A673 (cell line): Measurements from ENCODE around the gene SIK2. TPM values are rescaled to one million over a fixed set of nuclear protein-coding genes. Genes with fewer than 3 reads are reported as not detected.

Experiments
- BruUV-seq: library from RNA; stranded (reverse); fragments of 400-500 nt; replicated peaks from 2 replicates; lab custom pipeline; 2021; lab: Mats Ljungman, UMichigan
- CTCF ChIA-PET: fragments of 300-600 bp; sonication (Branson Sonifier 250); formaldehyde crosslinking; loops from one replicate; lab custom pipeline; 2022; ENCODE audit warnings: antibody characterized with exemption; lab: Charles Lee
- POLR2A ChIA-PET: fragments of 300-600 bp; sonication (Branson Sonifier 250); formaldehyde crosslinking; loops from one replicate; lab custom pipeline; 2022; ENCODE audit warnings: antibody characterized with exemption; ENCODE audit not compliant: low non-redundant PET; lab: Charles Lee
- DNase-seq: peaks from one replicate; pipeline ENCODE4 v3.0.0-alpha.2; 2015; ENCODE audit warnings: low spot score
- H3K27ac ChIP-seq: fragments of 200-600 bp; sonication (generic); 2 replicates; pipeline ENCODE4 v1.5.1; 2016; ENCODE audit warnings: mixed run types, low read depth, mild to moderate bottlenecking, mixed read lengths, antibody characterized with exemption, low read length; ENCODE audit not compliant: poor library complexity, severe bottlenecking
- H3K27me3 ChIP-seq: fragments of 200-600 bp; sonication (generic); replicated peaks from 2 replicates; pipeline ENCODE4 v1.6.1; 2017; ENCODE audit warnings: mixed run types, low read depth, mild to moderate bottlenecking, mixed read lengths, antibody characterized with exemption, low read length; ENCODE audit not compliant: insufficient read depth, poor library complexity
- H3K36me3 ChIP-seq: fragments of 200-600 bp; sonication (generic); 2 replicates; pipeline ENCODE4 v1.6.1; 2016; ENCODE audit warnings: mixed run types, mild to moderate bottlenecking, mixed read lengths, antibody characterized with exemption, low read length; ENCODE audit not compliant: insufficient read depth, poor library complexity, severe bottlenecking
- H3K4me1 ChIP-seq: fragments of 200-600 bp; sonication (generic); 2 replicates; pipeline ENCODE4 v1.6.1; 2017; ENCODE audit warnings: mixed run types, mild to moderate bottlenecking, mixed read lengths, antibody characterized with exemption, low read length; ENCODE audit not compliant: insufficient read depth, poor library complexity, severe bottlenecking
- H3K4me3 ChIP-seq: fragments of 200-600 bp; sonication (generic); 2 replicates; pipeline ENCODE4 v1.5.1; 2016; ENCODE audit warnings: low read depth, mixed run types, mild to moderate bottlenecking, mixed read lengths, low read length; ENCODE audit not compliant: poor library complexity, severe bottlenecking
- H3K9me3 ChIP-seq: fragments of 200-600 bp; sonication (generic); 2 replicates; pipeline ENCODE4 v1.6.1; 2016; ENCODE audit warnings: mixed run types, low read depth, mild to moderate bottlenecking, mixed read lengths, antibody characterized with exemption, low read length; ENCODE audit not compliant: poor library complexity, severe bottlenecking
- EZH2 ChIP-seq: fragments of 200-600 bp; sonication (generic); IDR thresholded peaks from 2 replicates; pipeline ENCODE4 v1.6.1; 2017; ENCODE audit warnings: borderline replicate concordance, low read depth, mild to moderate bottlenecking, mixed read lengths, antibody characterized with exemption, low read length; ENCODE audit not compliant: poor library complexity, severe bottlenecking
- intact Hi-C: fragments of 100-400 bp; cut with micrococcal nuclease; formaldehyde crosslinking; loops from one replicate; pipeline ENCODE4 v1.10.0; 2022; ENCODE audit not compliant: unreplicated experiment
- total RNA-seq: library from RNA; stranded (reverse); gene quantifications from 2 replicates; pipeline ENCODE4 v1.2.3, GENCODE V29; 2021
- TF ChIP-seq, protein P1 (sequence below): fragments of 300-800, 200-600 bp; sonication (generic); conservative IDR thresholded peaks from 2 replicates; pipeline ENCODE4 v1.5.1; 2017; ENCODE audit warnings: low read depth, mild to moderate bottlenecking, antibody characterized with exemption, low read length, moderate library complexity, mixed read lengths

The SIK2 gene
- total RNA-seq, 1 experiment from 2014 or later, result 18.7 TPM

DNA sequence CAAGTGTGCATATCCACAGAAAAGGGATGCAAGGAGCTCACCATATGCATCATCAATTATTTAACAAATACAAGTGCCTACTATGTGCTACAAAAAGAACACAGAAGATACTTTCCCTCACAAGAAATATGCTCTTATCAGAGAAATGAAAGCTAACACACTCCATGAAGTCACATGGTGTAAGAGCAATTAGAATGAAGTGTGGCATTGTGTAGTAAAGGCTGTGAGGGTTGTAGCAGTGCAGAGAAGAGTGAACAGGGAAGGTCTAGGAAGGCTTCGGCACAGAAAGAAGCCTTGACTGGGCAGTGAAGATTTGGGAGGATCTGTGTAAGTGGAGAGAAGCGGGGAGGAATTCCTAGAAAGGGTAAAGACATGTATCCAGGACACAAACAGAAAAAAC lies 141.5 kb downstream of the SIK2 start:
- TF ChIP-seq, protein P1, sequence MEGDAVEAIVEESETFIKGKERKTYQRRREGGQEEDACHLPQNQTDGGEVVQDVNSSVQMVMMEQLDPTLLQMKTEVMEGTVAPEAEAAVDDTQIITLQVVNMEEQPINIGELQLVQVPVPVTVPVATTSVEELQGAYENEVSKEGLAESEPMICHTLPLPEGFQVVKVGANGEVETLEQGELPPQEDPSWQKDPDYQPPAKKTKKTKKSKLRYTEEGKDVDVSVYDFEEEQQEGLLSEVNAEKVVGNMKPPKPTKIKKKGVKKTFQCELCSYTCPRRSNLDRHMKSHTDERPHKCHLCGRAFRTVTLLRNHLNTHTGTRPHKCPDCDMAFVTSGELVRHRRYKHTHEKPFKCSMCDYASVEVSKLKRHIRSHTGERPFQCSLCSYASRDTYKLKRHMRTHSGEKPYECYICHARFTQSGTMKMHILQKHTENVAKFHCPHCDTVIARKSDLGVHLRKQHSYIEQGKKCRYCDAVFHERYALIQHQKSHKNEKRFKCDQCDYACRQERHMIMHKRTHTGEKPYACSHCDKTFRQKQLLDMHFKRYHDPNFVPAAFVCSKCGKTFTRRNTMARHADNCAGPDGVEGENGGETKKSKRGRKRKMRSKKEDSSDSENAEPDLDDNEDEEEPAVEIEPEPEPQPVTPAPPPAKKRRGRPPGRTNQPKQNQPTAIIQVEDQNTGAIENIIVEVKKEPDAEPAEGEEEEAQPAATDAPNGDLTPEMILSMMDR, result no peak
- no peak for TF ChIP-seq EZH2
- H3K36me3 ChIP-seq, result peaks cover 76% of the 10 kb centered on the region
- no peak for DNase-seq
- no peaks in the 10 kb centered on the region for H3K27me3 ChIP-seq
- H3K4me1 ChIP-seq, result no peaks in the 10 kb centered on the region
- intact Hi-C loops, result no loop called here
- no peak overlapping the region for H3K27ac ChIP-seq
- CTCF ChIA-PET, result no interaction called here
- no peak overlapping the region for H3K4me3 ChIP-seq
- BruUV-seq, result no TSS peak
- H3K9me3 ChIP-seq, result no peaks in the 10 kb centered on the region
- POLR2A ChIA-PET, result no interaction called here

DNA sequence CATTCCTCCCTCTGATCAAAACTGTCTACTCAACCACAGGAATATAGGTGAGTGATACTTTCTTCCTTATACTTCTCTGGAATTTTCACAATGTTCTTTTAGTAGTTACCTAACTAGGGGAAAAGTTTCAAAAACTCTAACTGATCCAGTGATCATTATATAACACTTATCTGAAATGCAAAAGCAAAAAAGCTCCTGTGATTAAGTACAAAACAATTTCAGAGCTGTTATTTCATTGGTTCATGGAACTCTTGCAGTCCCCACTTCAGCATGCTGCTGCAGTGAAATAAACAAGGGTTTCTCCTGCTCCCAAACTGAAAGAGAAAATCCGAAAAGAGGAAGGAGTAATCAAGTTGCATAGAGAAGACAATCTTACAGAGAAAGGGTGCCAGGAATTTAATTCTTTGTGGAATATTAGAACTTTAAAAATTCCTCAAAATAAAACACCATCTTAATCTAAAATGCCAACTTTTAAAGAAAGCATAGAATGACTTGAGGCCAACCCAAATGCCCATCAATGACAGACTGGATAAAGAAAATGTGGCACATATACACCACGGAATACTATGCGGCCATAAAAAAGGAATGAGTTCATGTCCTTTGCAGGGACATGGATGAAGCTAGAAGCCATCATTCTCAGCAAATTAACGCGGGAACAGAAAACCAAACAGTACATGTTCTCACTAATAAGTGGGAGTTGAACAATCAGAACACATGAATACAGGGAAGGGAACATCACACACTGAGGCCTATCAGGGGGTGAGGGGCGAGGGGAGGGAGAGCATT lies 143.7 kb downstream of the SIK2 start:
- TF ChIP-seq, protein P1, result no peak
- TF ChIP-seq EZH2, result no peak
- intact Hi-C loops, result no loop called here
- CTCF ChIA-PET, result interaction anchor here (0.6 kb wide), 1 partner anchor 145 kb away, joined by 5 read pairs; no protein-coding TSS in a partner anchor

DNA sequence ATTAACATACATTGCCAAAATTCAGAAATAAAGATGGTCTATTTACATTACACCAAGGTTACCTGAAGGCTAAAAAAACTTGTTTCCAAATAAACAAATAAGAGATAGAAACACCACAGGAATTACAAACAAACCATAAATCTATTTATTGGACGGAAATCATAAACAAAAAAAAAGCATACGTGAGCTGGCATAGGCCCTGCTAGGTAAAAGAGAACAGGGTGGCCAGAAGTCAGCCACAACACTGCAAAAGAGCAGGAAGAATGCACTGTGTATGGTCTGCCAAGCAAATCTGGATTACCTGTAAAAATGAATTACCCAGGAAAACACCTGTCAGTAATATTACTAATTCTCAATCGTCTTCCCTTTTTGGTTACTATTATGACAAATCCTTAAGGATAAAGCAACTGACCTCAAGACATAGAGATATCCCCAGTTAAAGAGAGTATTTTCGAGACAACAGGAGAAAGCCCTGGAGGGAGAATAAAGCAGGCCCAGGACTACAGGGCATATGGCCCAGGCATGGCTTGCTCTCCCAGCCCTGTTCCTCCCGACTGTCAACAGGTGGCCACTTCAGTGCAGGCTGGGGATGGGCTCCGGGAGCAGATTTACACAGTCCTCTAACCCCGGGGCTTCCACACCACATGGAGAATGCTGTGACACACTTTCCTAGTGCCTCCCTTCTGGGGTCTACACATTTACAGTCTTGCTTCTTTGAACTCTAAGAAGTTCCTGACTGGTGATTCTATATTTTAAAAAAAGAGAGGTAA lies 146.0 kb downstream of the SIK2 start:
- intact Hi-C loops, result no loop called here
- no peak for TF ChIP-seq EZH2
- TF ChIP-seq, protein P1, result no peak
- H3K4me1 ChIP-seq, result no peaks in the 10 kb centered on the region
- H3K9me3 ChIP-seq, result no peaks in the 10 kb centered on the region
- no peak overlapping the region for H3K4me3 ChIP-seq
- peaks cover 88% of the 10 kb centered on the region for H3K36me3 ChIP-seq
- H3K27me3 ChIP-seq, result no peaks in the 10 kb centered on the region
- ChIA-PET POLR2A (no interaction called here), CTCF (no interaction called here)
- H3K27ac ChIP-seq, result no peak overlapping the region
- DNase-seq, result no peak
- BruUV-seq, result no TSS peak

More for the DNA sequence above, 143.7 kb downstream of the SIK2 start:
- H3K9me3 ChIP-seq, result no peaks in the 10 kb centered on the region
- peaks cover 82% of the 10 kb centered on the region for H3K36me3 ChIP-seq
- BruUV-seq, result no TSS peak
- no peak for DNase-seq
- POLR2A ChIA-PET, result no interaction called here
- no peak overlapping the region for H3K27ac ChIP-seq
- H3K4me3 ChIP-seq, result no peak overlapping the region
- H3K27me3 ChIP-seq, result no peaks in the 10 kb centered on the region
- no peaks in the 10 kb centered on the region for H3K4me1 ChIP-seq
